Activated CD4-positive, alpha-beta memory T cell treated with anti-CD3 and anti-CD28 coated beads, Interleukin-2, amount 10 ng/mL, durations not matched to agents 7 days and 5 days (primary cell): Measurements from ENCODE around the gene KDM1B. TPM values are rescaled to one million over a fixed set of nuclear protein-coding genes. Genes with fewer than 3 reads are reported as not detected.
A peak's percentile ranks its signal among the peaks of the same experiment; 100 is the strongest.
"Not testable (repeated sequence)": the region's sequence is repeated elsewhere in the genome, so short reads cannot be mapped to it uniquely, and the experiment has no call there.

Experiments
- CTCF ChIA-PET: fragments of 350-600 bp; sonication (Branson Sonifier 250); formaldehyde crosslinking; loops from one replicate; lab custom pipeline; 2021; ENCODE audit warnings: antibody characterized with exemption, inconsistent platforms; lab: Charles Lee
- POLR2A ChIA-PET: fragments of 350-600 bp; sonication (Branson Sonifier 250); formaldehyde crosslinking; loops from one replicate; lab custom pipeline; 2021; ENCODE audit warnings: antibody characterized with exemption; lab: Charles Lee
- DNase-seq: peaks from one replicate; pipeline ENCODE4 v3.0.0-alpha.2; 2020
- H3K27ac Mint-ChIP-seq: one replicate; pipeline ENCODE4 v1.8.0; 2021; ENCODE audit warnings: mild to moderate bottlenecking, mixed read lengths
- H3K27me3 Mint-ChIP-seq: one replicate; pipeline ENCODE4 v1.8.0; 2021; ENCODE audit warnings: mixed read lengths
- H3K36me3 Mint-ChIP-seq: one replicate; pipeline ENCODE4 v1.8.0; 2021; ENCODE audit warnings: low read depth, mixed read lengths
- H3K4me1 Mint-ChIP-seq: one replicate; pipeline ENCODE4 v1.8.0; 2021; ENCODE audit warnings: mixed read lengths
- H3K4me3 Mint-ChIP-seq: one replicate; pipeline ENCODE4 v1.8.0; 2021; ENCODE audit warnings: mild to moderate bottlenecking, mixed read lengths
- H3K9me3 Mint-ChIP-seq: one replicate; pipeline ENCODE4 v1.8.0; 2021; ENCODE audit warnings: mixed read lengths
- total RNA-seq, 2 experiments: library from RNA; stranded (reverse); gene quantifications; one replicate each; pipeline ENCODE4 v1.2.3, GENCODE V29; 2021

The KDM1B gene
- total RNA-seq, 2 experiments from 2014 or later, result 9.1 to 10.8 TPM

GRCh38 chr6:18136260-18136659, 19.0 kb upstream of the KDM1B start:
- Mint-ChIP-seq H3K4me3 (no peak overlapping the region), H3K27ac (no peak overlapping the region), H3K36me3 (peaks cover 28% of the 10 kb centered on the region), H3K4me1 (no peaks in the 10 kb centered on the region), H3K27me3 (no peaks in the 10 kb centered on the region), H3K9me3 (no peaks in the 10 kb centered on the region)
- DNase-seq, result no peak
- ChIA-PET CTCF (interaction anchor here (0.7 kb wide), 1 partner anchor 99 kb away, joined by 3 read pairs; no protein-coding TSS in a partner anchor), POLR2A (no interaction called here)

- Mint-ChIP-seq H3K9me3 (no peaks in the 10 kb centered on the region), H3K4me3 (no peak overlapping the region), H3K27me3 (no peaks in the 10 kb centered on the region), H3K36me3 (peaks cover 36% of the 10 kb centered on the region), H3K27ac (no peak overlapping the region), H3K4me1 (no peaks in the 10 kb centered on the region)
- ChIA-PET CTCF (no interaction called here), POLR2A (interaction anchor here (1.3 kb wide), 1 partner anchor 16 kb away, joined by 4 read pairs; the partner anchor contains the start of gene TPMT)
- no peak for DNase-seq
These were observed 16.3 kb upstream of the KDM1B start for GRCh38 chr6:18138906-18139305.

- no peaks in the 10 kb centered on the region for H3K4me1 Mint-ChIP-seq
- no peak for DNase-seq
- H3K9me3 Mint-ChIP-seq, result no peaks in the 10 kb centered on the region
- H3K27me3 Mint-ChIP-seq, result no peaks in the 10 kb centered on the region
- ChIA-PET CTCF (no interaction called here), POLR2A (no interaction called here)
- peaks cover 30% of the 10 kb centered on the region for H3K36me3 Mint-ChIP-seq
- H3K27ac Mint-ChIP-seq, result no peak overlapping the region
- no peak overlapping the region for H3K4me3 Mint-ChIP-seq
These were observed 15.1 kb upstream of the KDM1B start for GRCh38 chr6:18139935-18140621.

- H3K4me3 Mint-ChIP-seq, result no peak overlapping the region
- CTCF ChIA-PET, result no interaction called here
These were observed 13.2 kb upstream of the KDM1B start for GRCh38 chr6:18141805-18142590.

GRCh38 chr6:18142591-18142861, 12.7 kb upstream of the KDM1B start:
- H3K4me3 Mint-ChIP-seq, result no peak overlapping the region
- no peak for DNase-seq
- H3K27ac Mint-ChIP-seq, result no peak overlapping the region
- H3K9me3 Mint-ChIP-seq, result no peaks in the 10 kb centered on the region
- ChIA-PET POLR2A (no interaction called here), CTCF (no interaction called here)
- no peaks in the 10 kb centered on the region for H3K4me1 Mint-ChIP-seq
- no peaks in the 10 kb centered on the region for H3K27me3 Mint-ChIP-seq
- peaks cover 31% of the 10 kb centered on the region for H3K36me3 Mint-ChIP-seq

More at GRCh38 chr6:18141805-18142590, 13.2 kb upstream of the KDM1B start:
- no peaks in the 10 kb centered on the region for H3K9me3 Mint-ChIP-seq
- peaks cover 26% of the 10 kb centered on the region for H3K36me3 Mint-ChIP-seq
- DNase-seq, result no peak
- H3K27me3 Mint-ChIP-seq, result no peaks in the 10 kb centered on the region
- POLR2A ChIA-PET, result no interaction called here
- H3K27ac Mint-ChIP-seq, result no peak overlapping the region
- no peaks in the 10 kb centered on the region for H3K4me1 Mint-ChIP-seq

GRCh38 chr6:18147160-18147559, 8.1 kb upstream of the KDM1B start:
- ChIA-PET CTCF (no interaction called here), POLR2A (no interaction called here)
- no peak for DNase-seq
- Mint-ChIP-seq H3K27me3 (no peaks in the 10 kb centered on the region), H3K9me3 (no peaks in the 10 kb centered on the region), H3K4me3 (no peak overlapping the region), H3K4me1 (peaks cover 4% of the 10 kb centered on the region), H3K36me3 (peaks cover 20% of the 10 kb centered on the region), H3K27ac (no peak overlapping the region)

GRCh38 chr6:18147616-18148015, 7.6 kb upstream of the KDM1B start:
- no peak overlapping the region for H3K27ac Mint-ChIP-seq
- H3K4me1 Mint-ChIP-seq, result peaks cover 7% of the 10 kb centered on the region
- H3K9me3 Mint-ChIP-seq, result no peaks in the 10 kb centered on the region
- H3K27me3 Mint-ChIP-seq, result no peaks in the 10 kb centered on the region
- ChIA-PET POLR2A (no interaction called here), CTCF (no interaction called here)
- H3K4me3 Mint-ChIP-seq, result no peak overlapping the region
- DNase-seq, result no peak
- H3K36me3 Mint-ChIP-seq, result peaks cover 16% of the 10 kb centered on the region

- no peak for DNase-seq
- no peak overlapping the region for H3K27ac Mint-ChIP-seq
- peaks cover 15% of the 10 kb centered on the region for H3K4me1 Mint-ChIP-seq
- H3K27me3 Mint-ChIP-seq, result no peaks in the 10 kb centered on the region
- no peaks in the 10 kb centered on the region for H3K9me3 Mint-ChIP-seq
- H3K36me3 Mint-ChIP-seq, result peaks cover 10% of the 10 kb centered on the region
- CTCF ChIA-PET, result no interaction called here
- H3K4me3 Mint-ChIP-seq, result no peak overlapping the region
- POLR2A ChIA-PET, result no interaction called here
These were observed 6.8 kb upstream of the KDM1B start for GRCh38 chr6:18148304-18149025.

GRCh38 chr6:18151391-18151790, 3.8 kb upstream of the KDM1B start:
- H3K36me3 Mint-ChIP-seq, POLR2A ChIA-PET, CTCF ChIA-PET, H3K4me3 Mint-ChIP-seq, DNase-seq, H3K9me3 Mint-ChIP-seq, H3K27me3 Mint-ChIP-seq, H3K27ac Mint-ChIP-seq: not testable (repeated sequence)
- H3K4me1 Mint-ChIP-seq, result peaks cover 31% of the 10 kb centered on the region

GRCh38 chr6:18151801-18152200, 3.4 kb upstream of the KDM1B start:
- POLR2A ChIA-PET, result no interaction called here
- Mint-ChIP-seq H3K9me3 (no peaks in the 10 kb centered on the region), H3K27me3 (no peaks in the 10 kb centered on the region), H3K4me1 (peaks cover 33% of the 10 kb centered on the region), H3K27ac (no peak overlapping the region), H3K36me3 (peaks cover 10% of the 10 kb centered on the region), H3K4me3 (no peak overlapping the region)
- no peak for DNase-seq
- CTCF ChIA-PET, result no interaction called here

- no peak overlapping the region for H3K27ac Mint-ChIP-seq
- no peak for DNase-seq
- H3K27me3 Mint-ChIP-seq, result no peaks in the 10 kb centered on the region
- H3K4me1 Mint-ChIP-seq, result peaks cover 31% of the 10 kb centered on the region
- H3K9me3 Mint-ChIP-seq, result no peaks in the 10 kb centered on the region
- no peaks in the 10 kb centered on the region for H3K36me3 Mint-ChIP-seq
- ChIA-PET POLR2A (interaction anchor here (1.0 kb wide), 1 partner anchor 112 kb away, joined by 3 read pairs; the partner anchor contains the start of gene DEK), CTCF (no interaction called here)
- no peak overlapping the region for H3K4me3 Mint-ChIP-seq
These were observed 1.9 kb upstream of the KDM1B start for GRCh38 chr6:18153311-18153703.

- Mint-ChIP-seq H3K27ac (peak within 1 kb of the TSS; percentile 90), H3K27me3 (no peaks in the 10 kb centered on the region), H3K4me1 (peaks cover 30% of the 10 kb centered on the region), H3K9me3 (no peaks in the 10 kb centered on the region), H3K36me3 (peaks cover under 1% of the 10 kb centered on the region), H3K4me3 (peak within 1 kb of the TSS; percentile 99)
- DNase-seq, result no peak
- CTCF ChIA-PET, result interaction anchor here (2.5 kb wide), 1 partner anchor 32 kb away, joined by 8 read pairs; the partner anchor contains the start of gene NHLRC1
- POLR2A ChIA-PET, result interaction anchor here (1.0 to 1.8 kb wide), 8 partner anchors 16 to 554 kb away, joined by 3 to 7 read pairs (median 4); partner anchors contain the start of genes DEK, FAM8A1 and NUP153
These were observed 594 bp upstream of the KDM1B start, which contains the start of gene TPMT for GRCh38 chr6:18154507-18155149. TPMT (minus strand) TSS chr6:18155077; CDS start chr6:18149127, 5,950 bp downstream.
